ENCODE measurements around the gene EXOC5. TPM values are rescaled to one million over a fixed set of nuclear protein-coding genes. Genes with fewer than 3 reads are reported as not detected.

The EXOC5 gene
- total RNA-seq, 1 experiment from 2014 or later = 80.4 TPM

DNA sequence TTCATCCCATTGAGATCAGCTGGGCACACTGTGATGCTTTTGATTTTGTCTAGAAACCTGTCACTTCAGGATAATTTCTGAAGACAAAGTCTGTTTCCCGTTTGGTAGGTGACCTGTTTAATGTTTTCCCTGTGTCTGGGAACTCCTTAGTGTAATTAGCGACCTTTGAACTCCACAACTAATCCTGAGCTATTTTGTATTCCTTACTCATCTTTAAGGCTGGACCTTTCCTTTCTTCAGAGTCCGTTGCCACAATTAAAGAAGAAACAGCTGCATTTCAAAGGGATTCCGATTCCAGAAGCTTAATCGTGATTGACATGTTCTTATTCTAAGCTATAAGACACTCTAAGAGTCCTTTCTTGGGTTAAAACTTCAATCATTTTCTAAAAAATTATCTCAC lies 22.0 kb upstream of the EXOC5 start:
- no peak overlapping the region for H3K4me3 Mint-ChIP-seq

DNA sequence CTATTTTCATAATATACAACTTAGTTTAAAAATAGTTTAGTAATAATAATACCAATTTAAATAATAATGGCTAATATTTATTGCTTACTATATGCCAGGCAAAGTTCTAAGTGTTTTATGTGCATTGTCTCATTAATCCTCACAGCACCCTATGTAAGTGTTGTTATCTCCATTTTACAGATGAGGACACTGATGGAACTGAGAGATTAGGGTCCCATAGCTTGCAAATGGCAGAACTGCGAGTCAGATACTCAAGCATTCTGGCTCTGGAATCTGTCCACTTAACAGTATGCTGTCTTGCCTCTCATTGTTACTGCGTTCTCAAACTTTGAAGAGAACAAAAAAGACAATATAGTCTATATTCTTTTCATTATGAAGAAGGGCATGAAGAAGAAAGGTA lies 19.0 kb upstream of the EXOC5 start:
- Mint-ChIP-seq H3K27me3 (ENCODE audit: low read depth) (no peaks in the 10 kb centered on the region), H3K4me3 (no peak overlapping the region), H3K9me3 (no peaks in the 10 kb centered on the region), H3K4me1 (peaks cover 6% of the 10 kb centered on the region; the same call in 1 of the 2 replicates), H3K36me3 (peaks cover 22% of the 10 kb centered on the region), H3K27ac (no peak overlapping the region)
- CTCF ChIA-PET = no interaction called here
- POLR2A ChIA-PET = no interaction called here
- ATAC-seq (no peak), DNase-seq (ENCODE audit: low spot score) (no peak)
- TF ChIP-seq MXD4 (CRISPR knock-in tag; IDR thresholded peaks at IDR 0.05; ENCODE audit: borderline replicate concordance) (no peak), IRF2 (CRISPR knock-in tag; IDR thresholded peaks at IDR 0.05; ENCODE audit: borderline replicate concordance, low read depth) (no peak), PRRX2 (CRISPR knock-in tag; IDR thresholded peaks at IDR 0.05) (no peak), TEAD1 (CRISPR knock-in tag; IDR thresholded peaks at IDR 0.05) (no peak)
- TF ChIP-seq, protein P1, sequence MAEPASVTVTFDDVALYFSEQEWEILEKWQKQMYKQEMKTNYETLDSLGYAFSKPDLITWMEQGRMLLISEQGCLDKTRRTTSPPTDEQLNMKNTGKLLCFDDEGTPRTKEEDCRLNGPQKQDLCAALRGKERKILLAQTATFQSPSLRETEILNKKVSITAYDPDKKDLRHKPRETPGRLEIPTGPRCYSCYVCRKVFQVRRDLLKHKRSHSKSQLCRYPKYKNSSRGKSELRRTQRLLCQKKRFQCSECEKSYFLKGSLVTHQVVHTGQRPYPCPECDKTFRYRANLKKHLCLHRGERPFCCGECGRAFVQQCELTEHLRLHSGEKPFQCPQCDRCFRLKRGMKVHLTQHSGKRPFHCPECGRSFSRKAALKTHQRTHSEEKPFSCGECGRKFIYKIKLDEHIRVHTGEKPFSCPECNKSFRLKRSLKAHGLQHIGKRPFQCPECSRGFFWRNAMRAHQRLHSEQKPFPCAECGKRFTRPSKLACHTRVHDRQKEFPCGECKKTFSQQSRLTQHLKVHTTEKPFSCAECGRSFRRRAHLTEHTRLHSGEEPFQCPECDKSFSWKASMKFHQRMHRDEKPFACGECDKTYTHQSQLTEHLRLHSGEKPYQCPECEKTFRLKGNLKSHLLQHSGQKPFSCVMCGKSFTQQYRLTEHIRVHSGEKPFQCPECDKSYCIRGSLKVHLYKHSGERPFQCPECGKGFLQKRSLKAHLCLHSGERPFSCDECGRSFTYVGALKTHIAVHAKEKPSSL (CRISPR knock-in tag; conservative IDR thresholded peaks at IDR 0.05) = no peak
- TF ChIP-seq, protein P2, sequence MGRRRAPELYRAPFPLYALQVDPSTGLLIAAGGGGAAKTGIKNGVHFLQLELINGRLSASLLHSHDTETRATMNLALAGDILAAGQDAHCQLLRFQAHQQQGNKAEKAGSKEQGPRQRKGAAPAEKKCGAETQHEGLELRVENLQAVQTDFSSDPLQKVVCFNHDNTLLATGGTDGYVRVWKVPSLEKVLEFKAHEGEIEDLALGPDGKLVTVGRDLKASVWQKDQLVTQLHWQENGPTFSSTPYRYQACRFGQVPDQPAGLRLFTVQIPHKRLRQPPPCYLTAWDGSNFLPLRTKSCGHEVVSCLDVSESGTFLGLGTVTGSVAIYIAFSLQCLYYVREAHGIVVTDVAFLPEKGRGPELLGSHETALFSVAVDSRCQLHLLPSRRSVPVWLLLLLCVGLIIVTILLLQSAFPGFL (CRISPR knock-in tag; IDR thresholded peaks at IDR 0.05; ENCODE audit: borderline replicate concordance) = no peak
- TF ChIP-seq, protein P3, sequence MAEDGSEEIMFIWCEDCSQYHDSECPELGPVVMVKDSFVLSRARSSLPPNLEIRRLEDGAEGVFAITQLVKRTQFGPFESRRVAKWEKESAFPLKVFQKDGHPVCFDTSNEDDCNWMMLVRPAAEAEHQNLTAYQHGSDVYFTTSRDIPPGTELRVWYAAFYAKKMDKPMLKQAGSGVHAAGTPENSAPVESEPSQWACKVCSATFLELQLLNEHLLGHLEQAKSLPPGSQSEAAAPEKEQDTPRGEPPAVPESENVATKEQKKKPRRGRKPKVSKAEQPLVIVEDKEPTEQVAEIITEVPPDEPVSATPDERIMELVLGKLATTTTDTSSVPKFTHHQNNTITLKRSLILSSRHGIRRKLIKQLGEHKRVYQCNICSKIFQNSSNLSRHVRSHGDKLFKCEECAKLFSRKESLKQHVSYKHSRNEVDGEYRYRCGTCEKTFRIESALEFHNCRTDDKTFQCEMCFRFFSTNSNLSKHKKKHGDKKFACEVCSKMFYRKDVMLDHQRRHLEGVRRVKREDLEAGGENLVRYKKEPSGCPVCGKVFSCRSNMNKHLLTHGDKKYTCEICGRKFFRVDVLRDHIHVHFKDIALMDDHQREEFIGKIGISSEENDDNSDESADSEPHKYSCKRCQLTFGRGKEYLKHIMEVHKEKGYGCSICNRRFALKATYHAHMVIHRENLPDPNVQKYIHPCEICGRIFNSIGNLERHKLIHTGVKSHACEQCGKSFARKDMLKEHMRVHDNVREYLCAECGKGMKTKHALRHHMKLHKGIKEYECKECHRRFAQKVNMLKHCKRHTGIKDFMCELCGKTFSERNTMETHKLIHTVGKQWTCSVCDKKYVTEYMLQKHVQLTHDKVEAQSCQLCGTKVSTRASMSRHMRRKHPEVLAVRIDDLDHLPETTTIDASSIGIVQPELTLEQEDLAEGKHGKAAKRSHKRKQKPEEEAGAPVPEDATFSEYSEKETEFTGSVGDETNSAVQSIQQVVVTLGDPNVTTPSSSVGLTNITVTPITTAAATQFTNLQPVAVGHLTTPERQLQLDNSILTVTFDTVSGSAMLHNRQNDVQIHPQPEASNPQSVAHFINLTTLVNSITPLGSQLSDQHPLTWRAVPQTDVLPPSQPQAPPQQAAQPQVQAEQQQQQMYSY (CRISPR knock-in tag; IDR thresholded peaks at IDR 0.05) = no peak
- TF ChIP-seq, protein P4, sequence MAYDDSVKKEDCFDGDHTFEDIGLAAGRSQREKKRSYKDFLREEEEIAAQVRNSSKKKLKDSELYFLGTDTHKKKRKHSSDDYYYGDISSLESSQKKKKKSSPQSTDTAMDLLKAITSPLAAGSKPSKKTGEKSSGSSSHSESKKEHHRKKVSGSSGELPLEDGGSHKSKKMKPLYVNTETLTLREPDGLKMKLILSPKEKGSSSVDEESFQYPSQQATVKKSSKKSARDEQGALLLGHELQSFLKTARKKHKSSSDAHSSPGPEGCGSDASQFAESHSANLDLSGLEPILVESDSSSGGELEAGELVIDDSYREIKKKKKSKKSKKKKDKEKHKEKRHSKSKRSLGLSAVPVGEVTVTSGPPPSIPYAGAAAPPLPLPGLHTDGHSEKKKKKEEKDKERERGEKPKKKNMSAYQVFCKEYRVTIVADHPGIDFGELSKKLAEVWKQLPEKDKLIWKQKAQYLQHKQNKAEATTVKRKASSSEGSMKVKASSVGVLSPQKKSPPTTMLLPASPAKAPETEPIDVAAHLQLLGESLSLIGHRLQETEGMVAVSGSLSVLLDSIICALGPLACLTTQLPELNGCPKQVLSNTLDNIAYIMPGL (CRISPR knock-in tag; IDR thresholded peaks at IDR 0.05) = no peak
- TF ChIP-seq, protein P5, sequence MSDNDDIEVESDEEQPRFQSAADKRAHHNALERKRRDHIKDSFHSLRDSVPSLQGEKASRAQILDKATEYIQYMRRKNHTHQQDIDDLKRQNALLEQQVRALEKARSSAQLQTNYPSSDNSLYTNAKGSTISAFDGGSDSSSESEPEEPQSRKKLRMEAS (CRISPR knock-in tag; IDR thresholded peaks at IDR 0.05) = no peak

More for the DNA sequence above, 22.0 kb upstream of the EXOC5 start:
- Mint-ChIP-seq H3K27ac (no peak overlapping the region), H3K27me3 (ENCODE audit: low read depth) (no peaks in the 10 kb centered on the region), H3K9me3 (no peaks in the 10 kb centered on the region), H3K4me1 (peaks cover 13% of the 10 kb centered on the region; the same call in 1 of the 2 replicates), H3K36me3 (peaks cover 4% of the 10 kb centered on the region; the same call in 1 of the 2 replicates)
- ChIA-PET POLR2A (no interaction called here), CTCF (no interaction called here)
- DNase-seq (ENCODE audit: low spot score) (no peak), ATAC-seq (no peak)
- TF ChIP-seq, protein P6, sequence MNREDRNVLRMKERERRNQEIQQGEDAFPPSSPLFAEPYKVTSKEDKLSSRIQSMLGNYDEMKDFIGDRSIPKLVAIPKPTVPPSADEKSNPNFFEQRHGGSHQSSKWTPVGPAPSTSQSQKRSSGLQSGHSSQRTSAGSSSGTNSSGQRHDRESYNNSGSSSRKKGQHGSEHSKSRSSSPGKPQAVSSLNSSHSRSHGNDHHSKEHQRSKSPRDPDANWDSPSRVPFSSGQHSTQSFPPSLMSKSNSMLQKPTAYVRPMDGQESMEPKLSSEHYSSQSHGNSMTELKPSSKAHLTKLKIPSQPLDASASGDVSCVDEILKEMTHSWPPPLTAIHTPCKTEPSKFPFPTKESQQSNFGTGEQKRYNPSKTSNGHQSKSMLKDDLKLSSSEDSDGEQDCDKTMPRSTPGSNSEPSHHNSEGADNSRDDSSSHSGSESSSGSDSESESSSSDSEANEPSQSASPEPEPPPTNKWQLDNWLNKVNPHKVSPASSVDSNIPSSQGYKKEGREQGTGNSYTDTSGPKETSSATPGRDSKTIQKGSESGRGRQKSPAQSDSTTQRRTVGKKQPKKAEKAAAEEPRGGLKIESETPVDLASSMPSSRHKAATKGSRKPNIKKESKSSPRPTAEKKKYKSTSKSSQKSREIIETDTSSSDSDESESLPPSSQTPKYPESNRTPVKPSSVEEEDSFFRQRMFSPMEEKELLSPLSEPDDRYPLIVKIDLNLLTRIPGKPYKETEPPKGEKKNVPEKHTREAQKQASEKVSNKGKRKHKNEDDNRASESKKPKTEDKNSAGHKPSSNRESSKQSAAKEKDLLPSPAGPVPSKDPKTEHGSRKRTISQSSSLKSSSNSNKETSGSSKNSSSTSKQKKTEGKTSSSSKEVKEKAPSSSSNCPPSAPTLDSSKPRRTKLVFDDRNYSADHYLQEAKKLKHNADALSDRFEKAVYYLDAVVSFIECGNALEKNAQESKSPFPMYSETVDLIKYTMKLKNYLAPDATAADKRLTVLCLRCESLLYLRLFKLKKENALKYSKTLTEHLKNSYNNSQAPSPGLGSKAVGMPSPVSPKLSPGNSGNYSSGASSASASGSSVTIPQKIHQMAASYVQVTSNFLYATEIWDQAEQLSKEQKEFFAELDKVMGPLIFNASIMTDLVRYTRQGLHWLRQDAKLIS (CRISPR knock-in tag; IDR thresholded peaks at IDR 0.05; ENCODE audit: borderline replicate concordance) = no peak
- TF ChIP-seq GRHL2 (CRISPR knock-in tag; IDR thresholded peaks at IDR 0.05; ENCODE audit: insufficient replicate concordance, severe bottlenecking) (no peak), TP53 (CRISPR knock-in tag; IDR thresholded peaks at IDR 0.05) (no peak), ZBTB21 (CRISPR knock-in tag; IDR thresholded peaks at IDR 0.05; ENCODE audit: borderline replicate concordance) (no peak), TCF7 (CRISPR knock-in tag; IDR thresholded peaks at IDR 0.05; ENCODE audit: low read depth) (no peak), RELA (CRISPR knock-in tag; IDR thresholded peaks at IDR 0.05; ENCODE audit: borderline replicate concordance) (no peak)
- TF ChIP-seq, protein P7, sequence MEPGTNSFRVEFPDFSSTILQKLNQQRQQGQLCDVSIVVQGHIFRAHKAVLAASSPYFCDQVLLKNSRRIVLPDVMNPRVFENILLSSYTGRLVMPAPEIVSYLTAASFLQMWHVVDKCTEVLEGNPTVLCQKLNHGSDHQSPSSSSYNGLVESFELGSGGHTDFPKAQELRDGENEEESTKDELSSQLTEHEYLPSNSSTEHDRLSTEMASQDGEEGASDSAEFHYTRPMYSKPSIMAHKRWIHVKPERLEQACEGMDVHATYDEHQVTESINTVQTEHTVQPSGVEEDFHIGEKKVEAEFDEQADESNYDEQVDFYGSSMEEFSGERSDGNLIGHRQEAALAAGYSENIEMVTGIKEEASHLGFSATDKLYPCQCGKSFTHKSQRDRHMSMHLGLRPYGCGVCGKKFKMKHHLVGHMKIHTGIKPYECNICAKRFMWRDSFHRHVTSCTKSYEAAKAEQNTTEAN (CRISPR knock-in tag; IDR thresholded peaks at IDR 0.05) = no peak
- TF ChIP-seq, protein P8, sequence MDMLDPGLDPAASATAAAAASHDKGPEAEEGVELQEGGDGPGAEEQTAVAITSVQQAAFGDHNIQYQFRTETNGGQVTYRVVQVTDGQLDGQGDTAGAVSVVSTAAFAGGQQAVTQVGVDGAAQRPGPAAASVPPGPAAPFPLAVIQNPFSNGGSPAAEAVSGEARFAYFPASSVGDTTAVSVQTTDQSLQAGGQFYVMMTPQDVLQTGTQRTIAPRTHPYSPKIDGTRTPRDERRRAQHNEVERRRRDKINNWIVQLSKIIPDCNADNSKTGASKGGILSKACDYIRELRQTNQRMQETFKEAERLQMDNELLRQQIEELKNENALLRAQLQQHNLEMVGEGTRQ (CRISPR knock-in tag; IDR thresholded peaks at IDR 0.05) = no peak
